Dedifferentiated amniotic fluid mesenchymal stem cell (primary cell): Measurements from ENCODE around the gene TNP1.
A peak's percentile ranks its signal among the peaks of the same experiment; 100 is the strongest.

ENCODE experiments used
- DNase-seq: peaks from one replicate; pipeline ENCODE4 v3.0.0-alpha.2; 2016; ENCODE audit errors: extremely low spot score

TNP1 gene

GRCh38 chr2:216839688-216840087 is 20.2 kb downstream of the TNP1 start:
- no peak for DNase-seq

GRCh38 chr2:216838151-216838550 is 21.7 kb downstream of the TNP1 start:
- DNase-seq, result no peak

- DNase-seq, result no peak
These were observed 22.1 kb downstream of the TNP1 start for GRCh38 chr2:216837740-216838139.

GRCh38 chr2:216833061-216833460 is 26.8 kb downstream of the TNP1 start:
- no peak for DNase-seq

- no peak for DNase-seq
These were observed 29.5 kb downstream of the TNP1 start for GRCh38 chr2:216830346-216830745.

GRCh38 chr2:216829533-216829932 is 30.3 kb downstream of the TNP1 start:
- peak; percentile 23 for DNase-seq

DNA sequence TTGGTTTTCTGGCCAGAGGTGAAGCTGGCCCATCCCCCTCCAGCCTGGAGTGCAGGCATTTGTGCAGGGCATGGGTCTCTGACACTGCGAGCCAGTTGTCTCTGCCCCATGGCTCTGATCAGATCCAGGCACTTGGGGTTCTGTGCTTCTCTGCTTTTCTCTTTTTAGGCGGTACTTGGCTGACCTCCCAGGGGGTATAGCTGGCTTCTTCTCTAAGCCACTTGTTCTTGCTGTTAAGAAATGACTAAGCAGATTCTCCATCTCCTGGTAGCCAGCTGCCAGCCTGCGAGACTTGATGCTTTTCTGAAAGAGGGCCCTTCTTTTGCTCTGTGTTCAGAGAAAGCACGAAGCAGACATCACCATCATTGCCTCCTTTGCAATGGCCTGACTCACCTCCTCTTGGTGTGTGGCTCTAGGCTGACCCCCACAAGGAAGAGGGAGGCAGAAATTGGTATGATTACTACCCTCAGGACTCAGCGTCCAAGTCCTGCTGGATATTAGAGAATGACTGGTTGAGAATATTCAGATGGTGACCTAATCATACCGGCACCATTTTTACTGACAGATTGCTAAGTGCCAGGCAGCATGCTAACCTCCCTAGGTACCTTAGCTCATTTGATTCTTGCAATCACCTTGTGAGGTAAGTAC is 32.7 kb downstream of the TNP1 start:
- DNase-seq, result peak; percentile 22

- DNase-seq, result no peak
These were observed 37.4 kb downstream of the TNP1 start for GRCh38 chr2:216822470-216822869.

DNA sequence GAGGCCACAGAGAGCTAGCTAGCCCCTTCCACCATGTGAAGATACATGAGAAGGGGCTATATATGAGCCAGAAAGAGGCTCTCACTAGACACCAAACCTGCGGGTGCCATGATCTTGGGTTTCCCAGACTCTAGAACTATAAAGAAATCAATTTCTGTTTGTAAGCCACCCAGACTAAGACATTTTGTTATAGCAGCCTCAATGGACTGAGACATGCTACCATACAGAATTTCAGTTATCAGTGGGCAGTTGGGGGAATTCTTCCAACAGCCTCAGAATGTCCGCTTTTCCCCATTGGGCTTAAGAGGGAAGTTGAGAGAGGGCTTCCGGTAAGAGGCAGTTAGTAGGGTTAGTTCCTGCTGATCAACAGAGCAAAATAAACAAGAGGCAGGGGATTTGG is 39.2 kb downstream of the TNP1 start:
- no peak for DNase-seq

DNA sequence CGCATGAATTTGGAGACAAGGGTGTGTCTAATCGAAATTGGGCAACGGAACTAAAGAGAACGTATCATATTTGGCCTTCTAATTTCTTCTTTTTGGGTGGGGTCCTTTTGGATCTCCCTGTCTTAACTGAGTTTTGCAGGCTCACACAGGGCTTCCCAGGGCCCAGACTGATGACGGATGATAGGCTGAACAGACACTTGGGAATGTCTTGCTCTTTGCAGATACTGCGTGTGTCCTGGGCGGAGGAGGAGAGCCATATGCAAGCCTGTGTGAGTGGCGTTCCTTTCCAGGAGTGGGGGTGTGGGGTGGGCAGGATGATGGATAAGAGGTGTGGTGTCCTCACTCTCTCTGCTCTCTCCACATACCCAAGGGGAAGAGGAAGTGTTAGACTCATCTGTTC is 40.1 kb downstream of the TNP1 start:
- DNase-seq, result no peak

GRCh38 chr2:216819055-216819454 is 40.8 kb downstream of the TNP1 start:
- no peak for DNase-seq

DNA sequence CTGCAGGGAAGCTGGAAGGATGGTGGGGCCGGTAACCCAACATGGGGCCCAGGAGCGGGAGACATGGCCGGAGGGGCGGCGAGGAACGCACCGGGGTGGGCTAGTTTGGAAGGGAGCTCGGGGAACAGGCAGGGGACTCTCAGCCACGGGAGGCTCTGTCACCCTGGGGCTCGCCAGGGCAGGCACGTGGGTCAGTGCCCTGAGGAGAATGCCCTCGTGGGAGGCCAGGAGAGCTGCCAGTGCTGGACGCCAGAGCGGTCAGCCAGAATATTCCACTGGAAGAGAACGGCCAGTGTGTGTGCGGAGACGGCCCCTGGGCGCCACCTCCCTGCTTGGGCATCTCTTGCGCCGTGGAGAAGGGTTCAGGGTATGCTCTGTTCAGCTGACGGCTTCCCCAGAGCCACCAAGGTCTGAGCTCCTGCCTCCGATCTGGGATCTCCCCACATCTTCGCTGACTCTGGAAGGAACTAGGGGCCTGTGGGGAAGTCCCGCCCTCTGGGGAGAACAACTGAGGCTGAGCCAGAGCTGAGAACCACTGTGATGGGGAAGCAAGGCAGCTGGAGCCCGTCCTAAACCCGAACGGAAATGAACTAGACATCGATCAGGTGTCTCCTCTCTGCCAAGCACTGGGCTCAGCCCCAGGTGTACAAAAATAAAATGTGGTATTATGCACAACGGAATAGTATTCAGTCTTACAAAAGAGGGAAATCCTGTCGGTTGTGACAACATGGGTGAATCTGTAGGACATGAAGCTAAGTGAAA is 49.3 kb downstream of the TNP1 start:
- DNase-seq, result no peak
